Activated B cell treated with CpG ODN at 0.5 μM for 24 hours (primary cell): ENCODE results near the gene FBXO10. TPM values are rescaled to one million over a fixed set of nuclear protein-coding genes. Genes with fewer than 3 reads are reported as not detected.

Experiments
- ATAC-seq: fragments of 200-7000 bp; cut with Tn5 transposase; one replicate; pipeline ENCODE4 v1.10.0; 2021; ENCODE audit warnings: low read depth, mild to moderate bottlenecking, moderate library complexity
- CTCF ChIA-PET: fragments of 350-600 bp; sonication (Branson Sonifier 250); formaldehyde crosslinking; loops from one replicate; lab custom pipeline; 2021; ENCODE audit warnings: antibody characterized with exemption; lab: Charles Lee
- POLR2A ChIA-PET: fragments of 350-600 bp; sonication (Branson Sonifier 250); formaldehyde crosslinking; loops from one replicate; lab custom pipeline; 2021; ENCODE audit warnings: antibody characterized with exemption; lab: Charles Lee
- DNase-seq: peaks from one replicate; pipeline ENCODE4 v3.0.0; 2022
- H3K27ac Mint-ChIP-seq: one replicate; pipeline ENCODE4 v1.8.0; 2020; ENCODE audit warnings: mixed read lengths
- H3K27me3 Mint-ChIP-seq: one replicate; pipeline ENCODE4 v1.8.0; 2021; ENCODE audit warnings: mixed read lengths
- H3K36me3 Mint-ChIP-seq: one replicate; pipeline ENCODE4 v1.8.0; 2021; ENCODE audit warnings: low read depth, mixed read lengths
- H3K4me1 Mint-ChIP-seq: one replicate; pipeline ENCODE4 v1.8.0; 2021; ENCODE audit warnings: mixed read lengths
- H3K4me3 Mint-ChIP-seq: one replicate; pipeline ENCODE4 v1.8.0; 2020; ENCODE audit warnings: mild to moderate bottlenecking, mixed read lengths
- H3K9me3 Mint-ChIP-seq: one replicate; pipeline ENCODE4 v1.8.0; 2020; ENCODE audit warnings: mixed read lengths
- CTCF ChIP-seq: fragments of 200-600 bp; IDR thresholded peaks from one replicate; pipeline ENCODE4 v1.8.0; 2022; ENCODE audit warnings: antibody characterized with exemption, mild to moderate bottlenecking
- intact Hi-C: fragments of 100-400 bp; cut with micrococcal nuclease; formaldehyde crosslinking; loops from one replicate; pipeline ENCODE4 v1.15.1; 2024
- total RNA-seq: library from RNA; stranded (reverse); gene quantifications from 2 replicates; pipeline ENCODE4 v1.2.3, GENCODE V29; 2022

FBXO10 gene
- total RNA-seq, 1 donor from 2014 or later: 39.4 TPM

GRCh38 chr9:37596504-37596903, 20.3 kb upstream of the FBXO10 start:
- H3K27me3 Mint-ChIP-seq: peaks cover 12% of the 10 kb centered on the region
- H3K4me3 Mint-ChIP-seq: no peak overlapping the region
- peaks cover 29% of the 10 kb centered on the region for H3K4me1 Mint-ChIP-seq
- intact Hi-C loops: loop anchor here (10.0 kb wide), 2 partner anchors 188 to 1192 kb away; partner anchors contain the start of genes EXOSC3 and RNF38
- no peak overlapping the region for H3K27ac Mint-ChIP-seq
- TF ChIP-seq CTCF: no peak
- POLR2A ChIA-PET: no interaction called here
- peaks cover 8% of the 10 kb centered on the region for H3K36me3 Mint-ChIP-seq
- H3K9me3 Mint-ChIP-seq: no peaks in the 10 kb centered on the region
- DNase-seq: no peak
- no peak for ATAC-seq
- CTCF ChIA-PET: no interaction called here

GRCh38 chr9:37593883-37594448, 17.8 kb upstream of the FBXO10 start:
- Mint-ChIP-seq H3K36me3 (peaks cover 15% of the 10 kb centered on the region), H3K4me3 (peak overlapping the region; percentile 55), H3K27me3 (peaks cover 8% of the 10 kb centered on the region), H3K4me1 (peaks cover 47% of the 10 kb centered on the region), H3K9me3 (no peaks in the 10 kb centered on the region), H3K27ac (no peak overlapping the region)
- POLR2A ChIA-PET: interaction anchor here (0.6 to 0.7 kb wide), 2 partner anchors 57 to 343 kb away, joined by 3 to 4 read pairs; no protein-coding TSS in a partner anchor
- CTCF ChIA-PET: interaction anchor here (0.6 to 1.4 kb wide), 3 partner anchors 9 to 1175 kb away, joined by 3 read pairs; no protein-coding TSS in a partner anchor
- ATAC-seq: no peak
- no peak for DNase-seq
- no peak for TF ChIP-seq CTCF
- intact Hi-C loops: loop anchor here (1.0 to 10.0 kb wide), 5 partner anchors 107 to 1189 kb away; partner anchors contain the start of genes EXOSC3, RNF38 and SLC25A51

- POLR2A ChIA-PET: interaction anchor here (0.6 to 2.7 kb wide), 30 partner anchors 9 to 826 kb away, joined by 3 to 27 read pairs (median 4); partner anchors contain the start of genes EXOSC3, FBXO10, GRHPR and POLR1E
- no peak for TF ChIP-seq CTCF
- peaks cover 47% of the 10 kb centered on the region for H3K4me1 Mint-ChIP-seq
- H3K36me3 Mint-ChIP-seq: peaks cover 31% of the 10 kb centered on the region
- H3K27me3 Mint-ChIP-seq: peaks cover 5% of the 10 kb centered on the region
- ATAC-seq (peak; percentile 94), DNase-seq (peak; percentile 82)
- H3K4me3 Mint-ChIP-seq: peak within 1 kb of the TSS; percentile 99
- CTCF ChIA-PET: interaction anchor here (1.0 to 1.9 kb wide), 4 partner anchors 9 to 321 kb away, joined by 3 to 6 read pairs (median 4); no protein-coding TSS in a partner anchor
- intact Hi-C loops: loop anchor here (1.0 to 10.0 kb wide), 6 partner anchors 10 to 1188 kb away; partner anchors contain the start of genes EXOSC3, RNF38 and SLC25A51
- H3K27ac Mint-ChIP-seq: peak within 1 kb of the TSS; percentile 96
- H3K9me3 Mint-ChIP-seq: no peaks in the 10 kb centered on the region
These were observed 16.1 kb upstream of the FBXO10 start, which contains the start of gene TOMM5 for GRCh38 chr9:37592108-37592951. TOMM5 (minus strand) TSS chr9:37592597; CDS start chr9:37592532, 65 bp downstream.

- Mint-ChIP-seq H3K9me3 (no peaks in the 10 kb centered on the region), H3K4me3 (no peak overlapping the region), H3K4me1 (peaks cover 40% of the 10 kb centered on the region), H3K27me3 (no peaks in the 10 kb centered on the region), H3K36me3 (peaks cover 69% of the 10 kb centered on the region), H3K27ac (no peak overlapping the region)
- CTCF ChIA-PET: no interaction called here
- no peak for DNase-seq
- intact Hi-C loops: no loop called here
- no peak for ATAC-seq
- no peak for TF ChIP-seq CTCF
- POLR2A ChIA-PET: no interaction called here
These were observed 11.3 kb upstream of the FBXO10 start for GRCh38 chr9:37587521-37587920.
